GM19043 (cell line): ENCODE results near the gene SCARB1.

Experiments used
- ATAC-seq: cut with Tn5 transposase; IDR thresholded peaks from one replicate; pipeline ENCODE4 v1.9.1; 2021; ENCODE audit warnings: low read depth; ENCODE audit not compliant: unreplicated experiment

SCARB1 gene

GRCh38 chr12:124751654-124752355, 111.9 kb downstream of the SCARB1 start:
- no peak for ATAC-seq

DNA sequence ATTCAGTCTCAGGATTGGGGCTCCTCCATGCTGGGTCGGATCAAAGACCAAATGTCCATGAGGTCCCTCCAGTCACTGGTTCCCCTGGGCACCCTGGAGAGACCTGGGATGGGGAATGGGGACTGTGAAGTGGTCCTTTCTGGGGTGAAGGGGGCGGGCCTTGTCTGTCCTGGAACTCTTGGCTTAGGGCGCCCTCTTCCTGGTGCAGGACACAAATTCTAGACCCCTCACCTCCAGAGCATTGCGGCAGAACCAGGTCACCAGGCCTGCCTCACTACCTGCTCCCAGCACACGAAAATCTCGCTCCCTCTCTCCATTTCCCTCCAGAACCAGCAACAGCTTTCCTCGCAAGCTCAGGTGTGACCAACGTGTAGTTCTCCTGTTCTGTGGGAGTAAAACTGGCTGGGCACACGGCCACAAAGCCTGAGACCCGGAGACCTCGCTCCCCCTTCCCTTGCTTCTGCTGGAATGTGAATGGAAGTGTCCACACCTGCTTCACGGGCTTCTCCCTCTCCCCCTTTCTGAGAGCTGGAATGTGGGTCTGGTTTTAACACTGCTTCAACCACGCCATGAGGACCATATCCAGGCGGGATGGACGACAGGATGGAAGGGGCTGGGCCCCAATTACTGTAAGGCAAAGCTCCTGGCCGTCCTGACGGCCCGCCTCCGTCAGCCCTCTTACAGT, 112.7 kb downstream of the SCARB1 start:
- ATAC-seq = no peak

DNA sequence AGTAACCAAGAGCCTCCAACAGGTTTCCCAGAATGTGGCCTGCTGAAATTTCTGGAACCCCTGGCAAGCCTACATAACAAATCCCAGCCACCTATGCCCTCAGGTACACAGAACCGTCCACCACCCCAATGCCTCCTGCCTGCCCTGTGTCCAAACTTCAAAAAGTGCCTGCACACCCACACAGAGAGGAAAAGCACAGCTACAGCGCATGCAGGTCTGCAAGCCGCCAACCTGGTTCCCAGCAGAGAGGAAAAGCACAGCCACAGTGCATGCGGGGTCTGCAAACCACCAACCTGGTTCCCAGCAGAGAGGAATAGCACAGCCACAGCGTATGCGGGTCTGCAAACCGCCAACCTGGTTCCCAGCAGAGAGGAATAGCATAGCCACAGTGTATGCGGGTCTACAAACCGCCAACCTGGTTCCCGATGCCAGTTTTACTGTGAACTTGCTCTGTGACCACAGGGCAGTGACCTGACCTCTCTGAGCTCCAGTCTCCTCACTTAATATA, 113.5 kb downstream of the SCARB1 start:
- ATAC-seq = no peak

DNA sequence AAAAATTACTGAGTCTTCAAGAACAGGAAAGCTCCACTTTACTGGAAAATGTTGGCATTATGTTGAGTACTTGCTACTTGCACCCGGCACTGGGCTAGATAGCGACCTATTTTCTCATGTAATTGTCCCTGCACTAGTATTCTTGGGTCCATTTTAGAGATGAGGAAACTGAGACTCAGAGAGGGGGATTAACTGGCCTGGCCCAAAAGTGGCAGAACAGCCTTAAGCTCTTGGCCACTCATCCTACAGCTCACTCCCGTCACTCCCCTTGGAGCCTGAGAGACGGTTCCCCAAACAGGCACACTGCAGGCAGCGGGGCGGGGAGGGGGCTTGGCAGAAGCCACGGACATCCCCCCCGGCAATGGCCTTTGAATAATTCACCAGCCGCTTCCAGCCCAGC, 113.9 kb downstream of the SCARB1 start:
- no peak for ATAC-seq

DNA sequence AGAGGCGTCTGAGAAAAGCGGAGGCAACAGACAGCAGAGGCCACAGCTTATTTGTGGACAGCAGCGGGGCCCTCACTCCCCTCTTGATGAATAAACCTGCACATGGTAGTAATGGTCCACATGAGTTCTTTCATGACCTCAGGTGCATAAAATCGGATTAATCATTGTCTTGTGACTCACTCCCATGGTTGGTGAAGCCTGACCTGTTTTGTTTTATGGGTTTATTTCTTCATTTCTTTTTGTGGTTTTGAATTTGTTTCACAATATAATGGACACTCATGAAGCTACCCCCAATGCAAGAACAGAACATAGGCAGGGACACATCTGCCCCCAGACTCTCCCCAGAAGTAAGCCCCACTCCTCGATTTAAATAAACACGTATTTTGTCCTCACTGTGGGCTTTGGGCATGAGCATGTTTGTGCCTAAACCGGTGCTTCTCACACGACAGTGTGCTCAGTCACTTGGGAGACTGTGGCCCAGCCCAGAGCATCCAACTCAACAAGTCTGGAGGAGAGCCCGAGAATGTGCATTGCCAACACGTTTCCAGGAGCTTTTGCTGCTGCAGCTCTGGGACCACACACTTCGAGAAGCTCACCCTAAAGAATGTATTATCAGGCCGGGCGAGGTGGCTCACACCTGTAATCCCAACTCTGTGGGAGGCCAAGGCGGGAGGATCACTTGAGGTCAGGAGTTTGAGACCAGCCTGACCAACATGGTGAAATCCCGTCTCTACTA, 116.1 kb downstream of the SCARB1 start:
- ATAC-seq = peak; percentile 68

DNA sequence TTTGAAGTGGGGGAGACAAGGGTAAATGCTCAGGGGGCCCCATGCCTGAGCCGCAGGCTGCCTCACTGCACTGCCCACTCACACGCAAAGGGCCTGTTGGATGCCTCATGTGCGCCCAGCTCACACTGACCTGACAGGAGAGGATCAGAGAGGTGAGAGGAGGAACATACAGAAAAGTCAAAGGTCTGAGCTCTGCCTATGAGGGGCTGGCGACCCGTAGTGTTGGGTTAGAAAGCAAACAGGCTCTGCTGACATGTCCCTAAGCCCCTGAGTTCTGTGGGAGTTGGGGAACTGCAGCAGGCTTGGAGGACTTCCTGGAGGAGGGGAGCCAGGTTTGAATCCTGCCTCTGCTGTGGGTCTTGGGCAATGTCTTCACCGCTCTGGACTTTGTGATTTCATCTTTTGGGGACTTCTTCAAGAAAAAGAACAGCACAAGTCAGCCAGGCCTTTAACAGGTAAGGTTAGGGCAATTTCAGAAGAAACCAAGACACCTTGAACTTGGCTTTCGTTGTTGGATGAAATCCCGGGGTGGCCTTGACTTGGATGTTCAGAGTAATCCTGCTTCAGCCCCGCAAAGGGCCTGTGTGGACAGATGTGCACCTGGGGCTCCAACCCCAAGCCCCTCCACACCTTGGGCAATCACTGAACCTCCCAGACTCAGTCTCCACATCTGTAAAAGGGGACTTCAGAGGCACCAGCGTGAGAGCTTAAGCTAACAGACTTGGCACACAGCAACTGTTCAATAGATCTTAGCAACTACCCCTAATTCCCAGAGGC, 116.8 kb downstream of the SCARB1 start:
- no peak for ATAC-seq

GRCh38 chr12:124745891-124746570, 117.6 kb downstream of the SCARB1 start:
- ATAC-seq = no peak

GRCh38 chr12:124745465-124745890, 118.2 kb downstream of the SCARB1 start:
- no peak for ATAC-seq

- ATAC-seq = no peak
Observed at GRCh38 chr12:124744659-124745464, 118.8 kb downstream of the SCARB1 start.

DNA sequence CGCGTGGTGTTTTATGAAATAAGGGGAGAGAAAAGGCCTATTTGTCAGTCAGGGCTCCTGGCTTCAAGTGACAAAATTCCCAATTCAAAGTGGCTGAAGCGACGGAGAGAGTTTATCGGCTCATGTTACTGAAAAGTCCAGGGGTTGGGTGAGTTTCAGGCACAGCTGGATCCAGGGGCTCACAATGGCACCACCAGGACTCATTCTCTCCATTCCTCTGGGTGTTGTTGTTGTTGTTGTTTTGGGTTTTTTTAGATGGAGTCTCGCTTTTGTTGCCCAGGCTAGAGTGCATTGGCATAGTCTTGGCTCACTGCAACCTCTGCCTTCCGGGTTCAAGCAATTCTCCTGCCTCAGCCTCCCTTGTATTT, 119.4 kb downstream of the SCARB1 start:
- no peak for ATAC-seq

GRCh38 chr12:124743479-124744272, 120.0 kb downstream of the SCARB1 start:
- no peak for ATAC-seq

- no peak for ATAC-seq
Observed at GRCh38 chr12:124742678-124743077, 121.0 kb downstream of the SCARB1 start.

GRCh38 chr12:124742111-124742510, 121.6 kb downstream of the SCARB1 start:
- ATAC-seq = no peak

DNA sequence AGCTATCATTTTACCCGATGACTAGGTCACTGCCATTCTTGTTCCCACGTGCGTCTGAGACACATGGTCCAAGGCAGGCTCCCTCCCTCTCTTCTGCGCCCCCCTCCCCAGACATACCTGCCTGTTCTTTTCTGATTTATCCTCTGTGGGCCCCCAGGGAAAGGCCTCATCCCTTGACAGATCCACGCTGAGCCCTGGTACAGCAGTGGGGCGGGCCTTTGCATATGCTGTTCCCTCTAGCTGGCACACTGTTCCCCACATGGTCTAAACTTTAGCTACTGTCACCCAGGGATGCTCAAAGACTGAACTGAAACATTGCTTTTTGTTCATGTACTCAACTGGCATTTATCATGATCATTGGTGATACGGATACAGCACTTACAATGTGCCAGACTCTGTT, 122.5 kb downstream of the SCARB1 start:
- ATAC-seq = no peak

GRCh38 chr12:124740691-124741137, 123.0 kb downstream of the SCARB1 start:
- ATAC-seq = no peak

DNA sequence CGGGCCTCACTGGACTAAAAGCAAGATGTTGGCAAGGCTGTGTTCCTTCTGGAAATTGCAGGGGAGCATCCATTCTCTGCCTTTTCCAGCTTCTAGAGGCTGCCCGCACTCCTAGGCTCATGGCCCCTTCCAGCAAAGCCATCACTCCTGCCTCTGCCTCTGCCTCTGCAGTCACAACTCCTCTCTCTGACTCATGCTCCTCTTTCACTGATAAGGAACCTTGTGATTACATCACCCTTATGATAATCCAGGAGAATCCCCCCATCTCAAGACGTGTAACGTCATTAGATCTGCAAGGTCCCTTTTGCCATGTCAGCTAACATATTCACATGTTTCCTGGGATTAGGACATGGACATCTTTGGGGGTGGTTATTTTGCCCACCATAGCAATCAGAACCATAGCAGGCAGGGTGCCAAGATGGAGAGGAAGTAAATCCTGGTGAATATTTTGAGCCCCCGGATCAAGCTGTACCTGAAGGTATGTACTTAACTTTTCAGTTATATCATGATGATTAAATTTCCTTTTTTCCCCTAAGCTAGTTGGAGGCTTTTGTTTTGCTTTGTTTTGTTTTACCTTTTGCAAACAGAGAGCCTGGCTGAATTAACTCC, 123.6 kb downstream of the SCARB1 start:
- ATAC-seq = no peak

- no peak for ATAC-seq
Observed at GRCh38 chr12:124738636-124739467, 124.8 kb downstream of the SCARB1 start.
